GM19023 (cell line): ENCODE measurements around the gene MGMT.

Experiments used
- ATAC-seq: cut with Tn5 transposase; IDR thresholded peaks from one replicate; pipeline ENCODE4 v1.9.1; 2021; ENCODE audit warnings: mild to moderate bottlenecking, moderate library complexity; ENCODE audit not compliant: unreplicated experiment

The MGMT gene

GRCh38 chr10:129615921-129616525, 149.0 kb downstream of the MGMT start:
- no peak for ATAC-seq

- no peak for ATAC-seq
Observed at GRCh38 chr10:129617768-129618167, 150.7 kb downstream of the MGMT start.

GRCh38 chr10:129621062-129621461, 154.0 kb downstream of the MGMT start:
- no peak for ATAC-seq

GRCh38 chr10:129621693-129622092, 154.7 kb downstream of the MGMT start:
- no peak for ATAC-seq

- ATAC-seq: no peak
Observed at GRCh38 chr10:129622291-129622690, 155.2 kb downstream of the MGMT start.

- no peak for ATAC-seq
Observed at GRCh38 chr10:129622736-129623135, 155.7 kb downstream of the MGMT start.

GRCh38 chr10:129624526-129624925, 157.5 kb downstream of the MGMT start:
- no peak for ATAC-seq

GRCh38 chr10:129626309-129626708, 159.3 kb downstream of the MGMT start:
- no peak for ATAC-seq

GRCh38 chr10:129626796-129627435, 159.9 kb downstream of the MGMT start:
- ATAC-seq: no peak

- no peak for ATAC-seq
Observed at GRCh38 chr10:129627442-129627841, 160.4 kb downstream of the MGMT start.

GRCh38 chr10:129628823-129629222, 161.8 kb downstream of the MGMT start:
- no peak for ATAC-seq

- no peak for ATAC-seq
Observed at GRCh38 chr10:129629911-129630310, 162.9 kb downstream of the MGMT start.

- no peak for ATAC-seq
Observed at GRCh38 chr10:129631006-129631405, 164.0 kb downstream of the MGMT start.

GRCh38 chr10:129631870-129632623, 165.0 kb downstream of the MGMT start:
- ATAC-seq: no peak

GRCh38 chr10:129637010-129637409, 170.0 kb downstream of the MGMT start:
- no peak for ATAC-seq

- ATAC-seq: no peak
Observed at GRCh38 chr10:129637846-129638245, 170.8 kb downstream of the MGMT start.

- ATAC-seq: no peak
Observed at GRCh38 chr10:129641351-129641750, 174.3 kb downstream of the MGMT start.

- ATAC-seq: no peak
Observed at GRCh38 chr10:129641982-129642381, 174.9 kb downstream of the MGMT start.

- ATAC-seq: no peak
Observed at GRCh38 chr10:129642427-129642826, 175.4 kb downstream of the MGMT start.

- no peak for ATAC-seq
Observed at GRCh38 chr10:129643266-129643665, 176.2 kb downstream of the MGMT start.

GRCh38 chr10:129645487-129645886, 178.4 kb downstream of the MGMT start:
- ATAC-seq: no peak

- ATAC-seq: no peak
Observed at GRCh38 chr10:129646973-129647372, 179.9 kb downstream of the MGMT start.
